Omental fat pad (tissue), 4 donors: Measurements from ENCODE around the gene KCNG1. TPM values are rescaled to one million over a fixed set of nuclear protein-coding genes. Genes with fewer than 3 reads are reported as not detected.

Source experiments
- ATAC-seq: fragments of 150-250 bp; one replicate; pipeline ENCODE4 v1.9.1; 2016; ENCODE audit warnings: mild to moderate bottlenecking, moderate library complexity; ENCODE audit not compliant: low FRiP score
- DNase-seq: peaks from one replicate; pipeline ENCODE4 v3.0.0-alpha.2; 2019; ENCODE audit warnings: low spot score
- total RNA-seq, 4 donors: library from RNA; depleted of rRNA; stranded (reverse); fragments of >200 nt; gene quantifications; one replicate each; pipeline ENCODE4 v1.1.0, GENCODE V29; 2016
- TF ChIP-seq, protein P1 (sequence below), 3 donors: fragments of 450-650 bp; IDR thresholded peaks; one replicate each; pipeline ENCODE4 v1.5.1; 2016 to 2017; ENCODE audit warnings: antibody characterized with exemption in 3 of 3, mild to moderate bottlenecking in 3 of 3, moderate library complexity in 2 of 3

KCNG1 gene
- total RNA-seq, 4 donors from 2014 or later = 0.19 to 1.4 (median 1.2) TPM; not detected in 1

DNA sequence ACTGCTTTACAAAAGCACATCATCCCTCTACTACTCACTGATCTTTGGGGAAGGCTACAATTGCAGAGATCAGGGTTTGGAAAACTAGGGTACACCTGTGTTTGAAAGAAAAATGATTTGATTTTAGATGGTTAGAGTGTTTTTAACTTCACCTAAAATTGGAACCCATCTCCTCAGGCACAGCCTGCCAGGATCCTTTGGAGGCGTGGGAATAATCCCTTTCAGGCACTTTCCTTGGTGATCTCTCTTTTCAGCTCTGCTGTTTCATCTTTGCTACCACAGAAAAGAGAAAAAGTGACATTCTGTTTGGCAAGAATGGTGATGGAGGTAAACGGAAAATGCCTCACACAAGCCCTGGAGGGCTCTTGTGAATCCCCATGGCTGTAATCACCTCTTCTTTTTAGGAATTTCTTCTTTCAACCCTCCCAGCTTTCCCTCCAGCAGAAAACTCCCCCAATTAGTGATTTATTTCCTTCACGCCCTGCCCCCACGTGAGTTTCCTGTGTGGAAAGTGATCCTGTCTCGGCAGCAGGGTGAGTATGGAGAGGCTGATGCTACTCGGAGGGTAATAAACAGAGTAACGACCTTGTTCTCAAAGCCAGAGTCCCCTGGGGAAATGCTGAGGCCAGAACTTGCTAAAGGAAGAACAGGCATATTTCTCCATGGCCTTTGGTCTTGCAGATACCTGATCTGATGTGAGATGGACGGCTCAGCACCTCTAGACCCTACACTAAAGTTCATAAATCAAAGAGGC, 9.2 kb downstream of the KCNG1 start:
- DNase-seq = no peak
- TF ChIP-seq, protein P1, sequence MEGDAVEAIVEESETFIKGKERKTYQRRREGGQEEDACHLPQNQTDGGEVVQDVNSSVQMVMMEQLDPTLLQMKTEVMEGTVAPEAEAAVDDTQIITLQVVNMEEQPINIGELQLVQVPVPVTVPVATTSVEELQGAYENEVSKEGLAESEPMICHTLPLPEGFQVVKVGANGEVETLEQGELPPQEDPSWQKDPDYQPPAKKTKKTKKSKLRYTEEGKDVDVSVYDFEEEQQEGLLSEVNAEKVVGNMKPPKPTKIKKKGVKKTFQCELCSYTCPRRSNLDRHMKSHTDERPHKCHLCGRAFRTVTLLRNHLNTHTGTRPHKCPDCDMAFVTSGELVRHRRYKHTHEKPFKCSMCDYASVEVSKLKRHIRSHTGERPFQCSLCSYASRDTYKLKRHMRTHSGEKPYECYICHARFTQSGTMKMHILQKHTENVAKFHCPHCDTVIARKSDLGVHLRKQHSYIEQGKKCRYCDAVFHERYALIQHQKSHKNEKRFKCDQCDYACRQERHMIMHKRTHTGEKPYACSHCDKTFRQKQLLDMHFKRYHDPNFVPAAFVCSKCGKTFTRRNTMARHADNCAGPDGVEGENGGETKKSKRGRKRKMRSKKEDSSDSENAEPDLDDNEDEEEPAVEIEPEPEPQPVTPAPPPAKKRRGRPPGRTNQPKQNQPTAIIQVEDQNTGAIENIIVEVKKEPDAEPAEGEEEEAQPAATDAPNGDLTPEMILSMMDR (IDR thresholded peaks at IDR 0.05) = no peak
- no peak for ATAC-seq

DNA sequence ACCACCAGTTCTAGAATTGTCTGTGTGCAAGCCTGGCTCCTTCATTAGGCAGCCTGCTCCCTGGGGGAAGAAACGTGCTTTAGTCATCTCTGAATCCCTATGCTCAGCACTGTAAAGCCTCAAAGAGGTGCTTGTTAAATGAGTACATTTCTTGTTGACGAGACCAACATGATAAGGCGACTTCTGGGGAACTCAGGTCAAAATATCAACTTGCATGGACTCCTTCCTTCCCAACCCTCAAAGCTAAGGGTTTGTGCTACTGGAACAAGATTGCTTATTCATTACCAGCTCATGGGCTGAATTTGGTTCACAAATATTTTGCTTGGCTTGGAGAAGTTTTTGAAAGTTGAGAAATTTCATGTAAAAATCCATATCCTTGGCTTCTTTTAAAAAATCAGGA, 10.6 kb downstream of the KCNG1 start:
- ATAC-seq (no peak), DNase-seq (no peak)
- TF ChIP-seq, protein P1 (IDR thresholded peaks at IDR 0.05) = no peak

- no peak for ATAC-seq
- no peak for DNase-seq
- TF ChIP-seq, protein P1 (IDR thresholded peaks at IDR 0.05) = no peak
Measured at GRCh38 chr20:51011479-51011878, 11.4 kb downstream of the KCNG1 start.

DNA sequence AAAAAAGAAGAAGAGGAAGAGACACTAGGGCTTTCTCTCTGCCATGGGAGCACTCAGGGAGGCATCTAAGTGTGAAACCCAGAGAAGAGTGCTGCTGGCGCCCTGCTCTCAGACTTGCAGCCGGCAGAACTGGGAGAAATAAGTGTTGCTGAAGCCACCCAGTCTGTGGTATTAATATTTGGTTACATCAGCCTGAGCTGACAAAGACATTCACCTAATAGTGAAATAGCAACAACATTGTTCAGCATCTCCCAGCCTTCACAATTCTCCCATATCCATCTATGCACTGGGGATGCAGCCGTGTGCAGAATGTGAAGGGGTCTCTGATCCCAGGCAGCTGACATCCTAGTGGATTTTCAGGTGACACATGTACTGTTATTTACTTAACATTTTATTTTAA, 12.0 kb downstream of the KCNG1 start:
- ATAC-seq (no peak), DNase-seq (no peak)
- TF ChIP-seq, protein P1 (IDR thresholded peaks at IDR 0.05) = no peak

DNA sequence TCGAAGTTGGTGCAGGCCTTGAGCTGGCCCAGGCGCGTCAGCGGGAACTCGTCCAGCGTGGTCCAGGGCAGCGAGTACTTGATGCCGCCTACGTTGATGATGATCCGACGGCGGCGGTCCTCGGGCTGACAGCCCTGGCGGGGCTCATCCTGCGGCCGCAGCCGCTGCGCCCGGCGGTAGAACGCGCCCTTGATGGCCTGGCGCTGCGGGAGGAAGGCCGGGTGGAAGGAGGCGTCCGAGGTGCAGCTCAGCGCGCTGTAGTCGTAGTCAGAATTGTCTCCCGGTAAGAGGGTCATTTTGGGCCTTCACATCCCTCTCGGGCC, 12.9 kb downstream of the KCNG1 start:
- DNase-seq (no peak), ATAC-seq (no peak)
- TF ChIP-seq, protein P1 (IDR thresholded peaks at IDR 0.05) = no peak

DNA sequence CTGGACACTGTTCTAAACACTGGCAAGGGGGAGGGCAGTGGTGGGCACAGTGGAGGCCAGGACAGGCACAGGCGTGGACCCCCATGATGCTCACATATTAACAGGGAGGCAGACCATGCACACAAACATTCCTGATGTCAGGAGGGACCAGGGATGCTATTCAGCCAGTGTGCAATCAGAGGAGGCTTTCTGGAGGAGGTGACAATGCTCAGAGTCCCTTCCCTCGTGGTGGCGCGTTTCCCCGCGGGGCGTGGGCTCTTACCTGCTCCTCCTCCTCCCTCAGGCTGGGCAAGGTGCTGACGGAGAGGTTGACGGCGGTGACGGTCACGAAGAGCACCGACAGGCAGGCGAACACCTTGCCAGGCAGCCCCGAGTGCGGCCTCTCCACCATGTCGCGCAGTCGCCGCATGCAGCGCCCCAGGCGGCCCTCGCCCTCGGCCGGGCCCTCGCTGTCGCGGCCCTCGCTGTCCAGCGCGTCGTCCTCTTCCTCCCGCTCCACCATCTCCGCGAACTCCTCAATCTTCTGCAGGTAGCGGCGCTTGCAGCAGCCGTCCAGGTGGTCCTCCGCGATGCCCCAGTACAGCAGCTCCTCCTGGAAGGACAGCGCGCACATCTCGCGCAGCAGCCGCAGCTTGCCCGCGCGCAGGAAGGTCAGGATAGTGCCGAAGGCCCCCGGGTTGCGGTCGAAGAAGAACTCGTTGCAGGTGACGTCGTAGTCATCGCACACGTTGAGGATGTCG, 13.4 kb downstream of the KCNG1 start:
- ATAC-seq = no peak
- TF ChIP-seq, protein P1 (IDR thresholded peaks at IDR 0.05) = no peak
- no peak for DNase-seq

GRCh38 chr20:51008718-51009117, 14.2 kb downstream of the KCNG1 start:
- DNase-seq (no peak), ATAC-seq (peak; percentile 59)
- TF ChIP-seq, protein P1 (IDR thresholded peaks at IDR 0.05) = no peak
